HS-27A (cell line): ENCODE measurements around the gene ZFHX3.

ENCODE experiments used
- DNase-seq: peaks from one replicate; pipeline ENCODE4 v3.0.0-alpha.2; 2012; ENCODE audit warnings: low read depth, missing footprints

Gene ZFHX3

DNA sequence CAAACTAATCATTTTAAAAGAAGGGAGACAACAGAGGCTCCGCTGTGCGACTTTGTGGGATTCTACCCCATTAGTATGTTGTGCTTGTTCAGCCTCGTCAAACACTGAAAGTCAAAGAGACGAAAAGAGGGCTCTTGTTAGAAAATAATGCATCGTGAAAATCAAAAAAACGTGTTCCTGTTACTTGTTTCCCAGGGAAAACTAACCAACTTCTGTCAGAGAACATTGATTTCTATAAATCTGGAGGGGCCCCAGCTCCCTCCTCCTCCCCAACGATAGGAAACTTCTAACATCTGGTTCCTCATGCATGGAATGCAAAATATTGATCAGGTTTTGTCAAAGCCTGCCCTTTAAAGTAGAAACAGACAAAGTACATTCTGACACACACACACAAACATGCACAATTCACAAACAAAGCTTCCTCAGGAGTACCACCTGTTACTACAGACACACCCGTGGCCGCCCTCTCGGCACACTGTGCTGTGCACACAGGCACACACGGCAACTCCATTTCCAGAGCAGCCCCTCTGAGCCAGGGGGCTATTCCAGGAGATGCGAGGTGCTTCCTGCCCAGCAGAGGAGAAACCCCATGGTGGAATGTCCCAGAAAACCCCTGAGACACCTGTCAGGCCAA, 151.3 kb downstream of the ZFHX3 start:
- DNase-seq, result no peak

DNA sequence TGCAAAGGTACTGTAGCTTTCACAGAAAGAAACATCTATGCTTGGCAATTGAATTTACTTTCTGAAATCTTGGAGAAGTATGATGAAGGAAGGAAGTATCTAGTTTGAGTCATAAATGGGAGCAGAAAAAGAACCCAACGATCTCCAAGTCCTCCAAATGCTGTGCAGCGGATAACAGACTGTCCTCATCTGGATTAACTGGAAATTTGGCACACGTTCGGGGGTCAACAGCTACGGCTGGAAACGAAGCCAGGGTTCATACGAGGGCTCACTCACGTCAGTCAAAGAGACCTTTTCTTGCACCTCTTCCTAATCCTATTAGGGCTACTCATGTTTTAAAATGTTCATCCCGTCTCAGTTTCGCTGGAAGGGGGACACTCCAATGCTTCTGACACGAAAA, 152.0 kb downstream of the ZFHX3 start:
- no peak for DNase-seq

DNA sequence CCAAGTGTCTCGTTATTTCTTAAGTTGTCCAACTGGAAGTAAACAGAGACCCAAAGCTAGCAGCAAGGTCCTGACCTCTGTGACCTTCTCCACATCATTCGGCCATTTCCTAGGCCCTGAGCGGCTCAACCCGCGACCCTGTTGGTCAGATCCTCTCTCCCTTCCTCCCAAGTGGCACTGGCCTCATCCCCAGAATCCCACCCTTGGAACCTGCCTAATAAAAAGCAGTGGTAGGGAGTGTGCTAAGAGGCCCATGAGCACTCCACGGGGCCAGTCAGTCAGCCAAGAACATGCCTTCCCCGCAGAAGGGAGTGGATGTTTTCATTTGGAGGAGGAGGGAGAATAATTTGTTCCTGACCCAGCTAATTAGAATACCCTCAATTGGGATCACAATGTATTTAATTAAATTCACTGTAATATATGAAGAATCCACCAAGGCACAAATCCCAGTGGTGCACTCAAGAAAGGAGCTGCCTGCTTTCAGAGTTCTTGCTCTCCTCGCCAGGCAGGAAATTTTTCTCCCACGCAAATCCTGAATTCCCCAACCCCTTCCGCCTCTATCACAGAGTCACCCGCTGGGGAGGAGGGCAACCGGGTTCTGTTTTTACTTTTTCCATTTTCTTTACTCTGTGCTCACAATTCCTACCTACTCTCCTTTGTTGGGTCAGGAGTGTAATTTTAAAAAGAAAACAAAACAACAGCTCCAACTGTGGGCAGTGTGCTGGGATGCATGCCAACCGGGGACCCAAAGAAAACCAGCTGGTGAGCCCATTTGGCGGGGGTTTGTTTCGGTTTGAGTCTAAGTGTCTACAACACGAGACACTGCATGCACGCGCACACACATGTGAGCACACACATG, 153.4 kb downstream of the ZFHX3 start:
- DNase-seq, result no peak

DNA sequence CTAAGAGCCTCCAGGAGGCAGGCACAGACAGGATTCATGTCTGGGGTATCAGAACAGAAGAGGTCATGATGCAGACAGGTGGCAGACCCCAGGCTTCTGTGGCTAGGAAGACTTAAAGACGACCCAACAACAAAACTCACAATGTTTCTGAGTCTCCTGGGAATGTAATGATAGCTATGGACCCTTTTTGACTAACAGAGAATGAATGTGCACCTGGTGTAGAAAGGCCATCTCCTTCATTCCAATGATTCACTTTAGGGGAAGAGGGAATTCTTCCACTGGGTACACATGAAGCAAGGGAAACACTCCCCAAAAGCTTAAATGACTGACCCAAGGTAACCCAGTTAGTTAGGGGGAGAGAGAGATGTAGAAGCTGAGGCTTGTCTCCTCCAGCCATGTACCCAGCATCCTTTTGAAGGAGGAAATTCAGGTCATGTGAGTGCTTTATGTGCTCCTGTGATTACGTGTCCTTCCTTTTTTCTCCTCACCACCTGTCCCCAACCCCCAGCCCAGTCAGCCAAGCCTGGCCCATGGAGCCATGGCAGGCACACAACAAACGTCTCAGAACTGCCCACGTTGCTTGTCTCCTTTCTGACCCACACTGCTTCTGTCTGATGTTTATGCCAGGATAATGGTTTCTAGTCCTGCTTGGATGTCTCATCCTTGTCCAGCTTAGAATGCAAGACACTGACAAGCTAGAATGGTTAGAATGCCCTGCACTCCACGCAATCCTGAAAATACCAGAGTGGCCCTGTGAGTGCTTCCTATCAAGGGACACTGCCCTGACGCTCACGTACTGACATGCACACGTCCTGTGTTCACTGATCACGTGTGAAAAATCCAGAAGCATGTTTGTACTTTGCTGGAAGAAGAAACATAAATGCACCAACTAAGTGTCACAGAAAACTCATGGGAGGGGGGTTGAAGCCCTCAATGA, 156.4 kb downstream of the ZFHX3 start:
- no peak for DNase-seq

DNA sequence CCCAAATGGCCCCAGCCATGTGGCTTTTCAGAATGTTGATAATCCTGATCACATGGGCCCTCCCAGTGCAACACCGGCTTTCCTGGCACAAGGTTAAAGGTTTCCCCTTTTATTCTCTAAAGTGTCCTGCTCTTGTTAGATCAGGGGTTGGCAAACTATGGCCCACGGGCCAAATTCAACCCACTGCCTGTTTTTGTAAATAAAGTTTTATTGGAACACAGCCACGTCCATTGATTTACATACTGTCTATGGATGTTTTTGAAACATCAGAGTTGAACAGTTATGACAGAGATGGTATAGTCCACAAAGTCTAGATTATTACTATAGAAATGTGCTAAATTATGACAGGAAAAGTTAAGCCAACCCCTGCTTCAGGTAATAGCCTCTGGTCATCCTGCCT, 157.3 kb downstream of the ZFHX3 start:
- no peak for DNase-seq

- DNase-seq, result no peak
Measured at GRCh38 chr16:72889616-72890582, 158.0 kb downstream of the ZFHX3 start.

GRCh38 chr16:72887537-72887936, 160.4 kb downstream of the ZFHX3 start:
- no peak for DNase-seq

DNA sequence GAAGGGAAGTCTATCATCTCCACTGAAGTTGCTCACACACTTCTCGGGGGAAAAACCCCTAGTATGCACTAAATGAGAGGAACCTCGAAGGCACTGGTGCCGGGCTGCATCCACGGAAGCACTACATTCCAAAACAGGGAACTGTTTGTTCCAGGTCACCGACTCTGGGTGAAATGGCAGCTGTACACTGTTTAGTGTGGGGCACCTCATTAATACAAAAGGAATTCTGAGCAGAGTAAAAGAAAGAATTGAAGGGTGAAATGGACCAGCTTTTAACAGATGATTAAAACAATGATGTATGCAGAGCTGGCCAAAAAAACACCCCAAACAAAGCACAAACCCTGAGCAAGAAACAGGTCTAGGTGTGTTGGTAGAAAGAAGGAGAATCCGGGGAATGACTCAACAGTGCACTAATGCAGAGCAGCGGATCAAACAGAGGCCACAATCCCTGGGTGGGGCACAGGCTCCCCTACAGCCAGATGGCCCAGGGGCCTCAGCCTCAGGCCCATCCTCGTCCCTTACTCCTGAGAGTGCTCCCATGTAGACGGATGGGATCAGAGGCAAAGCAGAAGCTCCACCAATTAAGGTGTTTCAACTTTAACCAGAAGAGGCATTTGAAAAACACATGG, 161.5 kb downstream of the ZFHX3 start:
- DNase-seq, result no peak

- no peak for DNase-seq
Measured at GRCh38 chr16:72884573-72884972, 163.4 kb downstream of the ZFHX3 start.

DNA sequence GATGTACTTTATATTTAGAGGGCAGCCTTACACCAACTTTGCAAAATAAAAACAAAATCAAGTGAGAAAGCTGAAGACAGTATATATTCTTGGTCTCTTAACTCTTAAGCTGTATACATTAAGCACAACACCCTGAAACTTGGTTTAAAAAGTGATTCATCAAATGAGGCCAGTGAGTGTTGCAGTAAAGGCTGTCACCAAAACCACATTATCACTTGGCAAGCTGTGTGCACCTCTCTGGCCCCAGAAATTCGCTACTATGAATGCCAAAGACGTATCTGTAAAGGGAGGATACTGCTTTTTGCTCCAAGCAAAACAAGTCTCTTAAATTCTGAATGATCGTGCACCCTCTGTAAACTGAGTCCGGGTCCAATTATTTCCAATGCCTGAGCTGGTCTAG, 163.9 kb downstream of the ZFHX3 start:
- DNase-seq, result no peak

DNA sequence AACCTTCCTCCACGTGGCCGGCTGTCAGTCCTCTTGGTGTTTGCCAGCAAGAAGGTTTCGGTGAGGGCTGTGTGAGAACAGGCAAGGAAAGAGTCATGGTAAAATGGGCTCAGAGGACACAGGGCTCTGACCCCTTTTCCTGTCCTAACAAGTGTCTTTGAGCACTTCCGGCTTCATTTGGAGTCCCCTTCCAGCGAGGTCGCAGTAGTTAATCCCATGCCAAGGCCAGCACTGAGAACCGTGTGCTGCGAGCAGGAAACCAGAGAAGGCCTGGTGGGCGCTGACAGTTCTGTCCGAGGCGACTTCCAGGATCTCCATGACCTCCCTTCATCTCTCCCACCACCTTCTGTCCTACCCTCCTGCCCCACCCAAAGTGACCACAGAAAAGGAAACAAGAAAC, 168.1 kb downstream of the ZFHX3 start:
- no peak for DNase-seq

- no peak for DNase-seq
Measured at GRCh38 chr16:72878301-72879269, 169.3 kb downstream of the ZFHX3 start.

GRCh38 chr16:72877374-72878028, 170.4 kb downstream of the ZFHX3 start:
- peak; percentile 92 for DNase-seq

GRCh38 chr16:72876981-72877373, 171.0 kb downstream of the ZFHX3 start:
- DNase-seq, result peak; percentile 26

- DNase-seq, result peak; percentile 40
Measured at GRCh38 chr16:72876221-72876620, 171.7 kb downstream of the ZFHX3 start.

DNA sequence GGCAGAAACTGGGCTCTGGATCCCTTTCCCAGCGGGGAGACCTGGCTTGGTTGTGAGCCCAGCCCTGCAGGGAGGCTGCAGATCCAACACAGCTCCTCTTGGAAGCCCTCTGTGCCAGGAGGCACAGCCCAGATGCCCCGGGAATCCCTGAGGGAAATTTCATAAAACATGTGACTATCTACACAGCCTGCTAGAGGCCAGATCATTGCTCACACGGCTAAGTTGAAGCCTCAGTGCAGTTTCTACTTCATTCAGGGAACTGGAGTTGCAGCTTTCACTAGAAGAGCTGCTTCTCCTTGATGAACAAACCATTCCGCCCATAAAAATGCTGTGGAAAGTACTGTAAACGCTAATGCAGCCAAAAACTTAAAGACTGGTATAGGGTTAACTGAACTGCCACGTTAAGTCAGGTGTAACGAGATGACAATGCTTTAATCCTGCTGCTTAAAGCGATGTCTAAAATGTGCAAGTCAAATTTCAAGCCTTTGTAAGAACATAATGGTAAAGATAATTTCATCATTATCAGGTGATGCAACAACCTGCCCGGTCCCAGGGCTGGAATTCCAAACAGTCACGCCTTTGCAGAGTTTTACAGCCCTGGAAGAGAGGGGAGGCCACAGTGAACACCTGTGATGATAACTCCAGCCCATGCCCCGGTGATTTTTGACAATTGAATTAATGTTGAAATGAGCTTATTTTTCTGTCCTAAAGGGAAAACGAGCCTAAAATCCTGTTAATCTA, 172.5 kb downstream of the ZFHX3 start:
- no peak for DNase-seq

DNA sequence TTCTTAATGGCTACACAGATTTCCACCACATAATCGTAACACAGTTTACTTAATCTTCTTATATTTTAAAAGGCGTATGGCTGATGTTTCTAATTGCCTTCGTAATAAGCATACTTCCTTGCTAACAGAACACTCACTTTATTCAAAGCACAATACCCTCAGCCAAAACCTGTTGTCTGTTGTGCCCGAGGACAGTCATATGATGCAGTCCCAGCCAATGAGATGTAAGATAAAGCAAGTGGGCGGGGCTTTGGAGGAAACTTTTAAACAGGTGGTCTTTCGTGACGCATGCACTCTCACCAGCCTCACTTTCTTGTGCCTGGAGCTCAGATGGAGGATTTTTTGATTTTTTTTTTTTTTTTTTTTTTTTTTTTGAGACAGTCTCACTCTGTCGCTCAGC, 174.1 kb downstream of the ZFHX3 start:
- DNase-seq, result no peak

DNA sequence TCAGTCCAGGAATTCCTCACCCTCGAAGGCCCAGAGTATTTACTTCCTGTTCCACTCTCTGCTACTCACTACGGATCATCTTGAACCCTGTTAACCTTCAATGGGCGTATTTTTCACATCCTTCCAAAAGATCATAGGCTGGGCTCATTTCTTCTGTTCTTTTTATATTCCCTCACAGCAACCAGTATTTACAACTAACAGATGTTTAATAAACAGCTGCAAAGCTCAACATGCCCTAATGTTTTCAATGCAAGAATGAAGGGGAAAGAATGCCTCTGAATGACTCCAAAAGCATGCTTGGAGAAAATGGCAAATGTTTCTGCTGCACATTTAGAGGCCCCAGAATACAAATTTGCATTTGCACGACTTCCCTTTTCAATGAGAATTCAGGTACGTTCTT, 174.9 kb downstream of the ZFHX3 start:
- no peak for DNase-seq
